Activated CD8-positive, alpha-beta memory T cell treated with anti-CD3 and anti-CD28 coated beads, Interleukin-2, amount 50 U/mL, for 1 hour (primary cell): ENCODE data around the gene TSHZ3.

Experiments
- DNase-seq: peaks from one replicate; pipeline ENCODE4 v3.0.0-alpha.2; 2020; ENCODE audit errors: extremely low read depth

The TSHZ3 gene

GRCh38 chr19:31231237-31231636, 118.0 kb downstream of the TSHZ3 start:
- DNase-seq = no peak

DNA sequence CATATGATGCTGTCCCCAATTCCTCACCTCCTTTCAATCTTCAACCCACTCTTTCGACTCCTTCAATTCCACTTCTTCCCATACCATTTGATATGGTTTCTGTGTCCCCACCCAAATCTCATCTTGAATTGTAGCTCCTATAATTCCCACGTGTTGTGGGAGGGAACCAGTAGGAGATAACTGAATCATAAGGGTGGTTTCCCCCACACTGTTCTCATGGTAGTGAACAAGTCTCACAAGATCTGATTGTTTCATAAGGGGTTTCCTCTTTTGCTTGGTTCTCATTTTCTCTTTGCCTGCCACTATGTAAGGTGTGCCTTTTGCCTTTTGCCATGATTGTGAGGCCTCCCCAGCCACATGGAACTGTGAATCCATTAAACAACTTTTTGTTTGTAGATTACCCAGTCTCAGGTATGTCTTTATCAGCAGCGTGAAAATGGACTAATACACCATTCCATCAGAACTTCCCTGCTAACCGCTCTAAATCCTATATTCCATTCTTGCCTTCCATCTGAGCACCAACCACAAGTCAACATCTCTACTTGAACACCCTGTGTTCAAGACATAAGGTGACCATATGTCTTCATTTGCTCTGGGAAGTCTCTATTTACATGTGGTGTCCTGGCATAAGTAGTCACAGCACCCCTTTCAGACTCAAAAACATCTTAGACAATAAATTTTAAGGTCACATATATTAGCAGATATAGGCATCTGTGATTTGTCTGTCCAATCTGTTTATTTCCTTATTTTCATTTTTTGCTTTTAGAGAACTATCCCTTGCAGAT, 122.9 kb downstream of the TSHZ3 start:
- no peak for DNase-seq
